Hepatocyte (in vitro differentiated cells): ENCODE results near the gene HIVEP1.

ENCODE experiments used
- EZH2 ChIP-seq: fragments of 200-600 bp; sonication (generic); IDR thresholded peaks from 2 replicates; pipeline ENCODE4 v1.6.1; 2016; ENCODE audit warnings: antibody characterized with exemption, mild to moderate bottlenecking, borderline replicate concordance
- EZH2phosphoT487 ChIP-seq: fragments of 200-600 bp; sonication (generic); IDR thresholded peaks from one replicate; pipeline ENCODE4 v1.6.1; 2018; ENCODE audit warnings: antibody characterized with exemption, mild to moderate bottlenecking, low read depth, moderate library complexity; ENCODE audit not compliant: unreplicated experiment, severe bottlenecking
- TF ChIP-seq, protein P1 (sequence below): fragments of 200-600 bp; sonication (generic); IDR thresholded peaks from 2 replicates; pipeline ENCODE4 v1.5.1; 2016; ENCODE audit warnings: antibody characterized with exemption, mild to moderate bottlenecking; ENCODE audit not compliant: poor library complexity

DNA sequence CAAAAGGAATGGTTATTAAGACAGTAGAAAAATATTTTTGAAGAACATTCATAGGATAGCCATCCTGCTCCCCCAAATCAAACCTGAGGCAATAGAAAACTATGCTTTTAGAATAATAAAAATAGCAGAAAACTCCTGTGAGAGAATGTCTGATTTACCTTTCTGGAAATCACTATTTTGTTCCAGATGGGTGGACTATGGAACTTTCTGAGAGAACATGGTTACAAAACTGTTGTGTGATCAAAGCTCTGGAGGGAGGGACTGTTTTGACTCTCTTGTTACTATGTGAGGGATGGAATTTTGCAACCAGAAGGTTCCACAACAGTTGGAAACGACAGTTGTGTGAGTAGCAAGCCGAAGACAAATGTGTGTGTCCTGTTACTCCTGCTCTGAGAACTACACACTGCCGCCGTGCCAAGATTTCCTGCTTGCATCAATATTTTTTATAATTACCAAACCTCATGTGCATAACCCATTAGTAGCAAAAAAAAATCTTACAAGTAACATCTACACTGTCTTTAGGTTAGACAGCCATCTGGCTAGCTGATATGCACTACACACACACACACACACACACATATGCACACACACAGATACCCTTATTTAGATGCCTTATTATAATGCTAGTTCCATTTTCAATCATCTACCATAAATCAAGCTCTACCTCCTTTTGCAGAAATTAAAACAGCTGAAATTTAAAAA lies 11.0 kb upstream of the HIVEP1 start:
- TF ChIP-seq, protein P1, sequence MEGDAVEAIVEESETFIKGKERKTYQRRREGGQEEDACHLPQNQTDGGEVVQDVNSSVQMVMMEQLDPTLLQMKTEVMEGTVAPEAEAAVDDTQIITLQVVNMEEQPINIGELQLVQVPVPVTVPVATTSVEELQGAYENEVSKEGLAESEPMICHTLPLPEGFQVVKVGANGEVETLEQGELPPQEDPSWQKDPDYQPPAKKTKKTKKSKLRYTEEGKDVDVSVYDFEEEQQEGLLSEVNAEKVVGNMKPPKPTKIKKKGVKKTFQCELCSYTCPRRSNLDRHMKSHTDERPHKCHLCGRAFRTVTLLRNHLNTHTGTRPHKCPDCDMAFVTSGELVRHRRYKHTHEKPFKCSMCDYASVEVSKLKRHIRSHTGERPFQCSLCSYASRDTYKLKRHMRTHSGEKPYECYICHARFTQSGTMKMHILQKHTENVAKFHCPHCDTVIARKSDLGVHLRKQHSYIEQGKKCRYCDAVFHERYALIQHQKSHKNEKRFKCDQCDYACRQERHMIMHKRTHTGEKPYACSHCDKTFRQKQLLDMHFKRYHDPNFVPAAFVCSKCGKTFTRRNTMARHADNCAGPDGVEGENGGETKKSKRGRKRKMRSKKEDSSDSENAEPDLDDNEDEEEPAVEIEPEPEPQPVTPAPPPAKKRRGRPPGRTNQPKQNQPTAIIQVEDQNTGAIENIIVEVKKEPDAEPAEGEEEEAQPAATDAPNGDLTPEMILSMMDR: no peak
- TF ChIP-seq EZH2 (no peak), EZH2phosphoT487 (no peak)
